Activated naive CD4-positive, alpha-beta T cell treated with anti-CD3 and anti-CD28 coated beads, Interleukin-2, amount 50 U/mL, for 24 hours (primary cell): ENCODE measurements around the gene TMEM61.
"Not testable (repeated sequence)": the region's sequence is repeated elsewhere in the genome, so short reads cannot be mapped to it uniquely, and the experiment has no call there.

Source experiments
- H3K27ac Mint-ChIP-seq: one replicate; pipeline ENCODE4 v1.8.0; 2021; ENCODE audit warnings: mild to moderate bottlenecking, mixed read lengths
- H3K27me3 Mint-ChIP-seq: one replicate; pipeline ENCODE4 v1.8.0; 2021; ENCODE audit warnings: mixed read lengths
- H3K36me3 Mint-ChIP-seq: one replicate; pipeline ENCODE4 v1.8.0; 2021; ENCODE audit warnings: mixed read lengths
- H3K4me1 Mint-ChIP-seq: one replicate; pipeline ENCODE4 v1.8.0; 2021; ENCODE audit warnings: mixed read lengths
- H3K4me3 Mint-ChIP-seq: one replicate; pipeline ENCODE4 v1.8.0; 2021; ENCODE audit warnings: mild to moderate bottlenecking, mixed read lengths
- H3K9me3 Mint-ChIP-seq: one replicate; pipeline ENCODE4 v1.8.0; 2021; ENCODE audit warnings: mixed read lengths

TMEM61 gene

GRCh38 chr1:55031098-55031497 is 50.7 kb downstream of the TMEM61 start:
- H3K27ac Mint-ChIP-seq, H3K4me1 Mint-ChIP-seq, H3K36me3 Mint-ChIP-seq, H3K4me3 Mint-ChIP-seq, H3K9me3 Mint-ChIP-seq: not testable (repeated sequence)
- H3K27me3 Mint-ChIP-seq, result peaks cover 11% of the 10 kb centered on the region

DNA sequence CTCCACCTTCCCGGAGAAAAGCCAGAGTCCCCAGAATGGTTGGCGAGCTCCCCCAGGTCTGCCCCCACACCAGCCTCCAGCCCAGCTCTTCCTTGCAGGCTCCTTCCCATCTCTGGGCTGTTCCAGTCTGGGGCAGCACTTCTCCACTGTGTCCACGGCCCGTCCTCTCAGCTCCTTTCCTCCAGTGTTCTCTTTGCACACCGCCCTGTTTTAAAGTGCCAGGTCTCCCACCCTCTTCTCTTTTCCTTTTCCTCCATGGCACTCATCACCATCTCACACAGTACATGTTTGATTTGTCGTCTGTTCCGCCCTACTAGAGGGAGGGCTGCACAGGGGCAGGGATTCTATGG is 52.8 kb downstream of the TMEM61 start:
- Mint-ChIP-seq H3K36me3 (no peaks in the 10 kb centered on the region), H3K4me3 (no peak overlapping the region), H3K4me1 (no peaks in the 10 kb centered on the region), H3K27me3 (peaks cover 18% of the 10 kb centered on the region), H3K9me3 (no peaks in the 10 kb centered on the region), H3K27ac (no peak overlapping the region)

DNA sequence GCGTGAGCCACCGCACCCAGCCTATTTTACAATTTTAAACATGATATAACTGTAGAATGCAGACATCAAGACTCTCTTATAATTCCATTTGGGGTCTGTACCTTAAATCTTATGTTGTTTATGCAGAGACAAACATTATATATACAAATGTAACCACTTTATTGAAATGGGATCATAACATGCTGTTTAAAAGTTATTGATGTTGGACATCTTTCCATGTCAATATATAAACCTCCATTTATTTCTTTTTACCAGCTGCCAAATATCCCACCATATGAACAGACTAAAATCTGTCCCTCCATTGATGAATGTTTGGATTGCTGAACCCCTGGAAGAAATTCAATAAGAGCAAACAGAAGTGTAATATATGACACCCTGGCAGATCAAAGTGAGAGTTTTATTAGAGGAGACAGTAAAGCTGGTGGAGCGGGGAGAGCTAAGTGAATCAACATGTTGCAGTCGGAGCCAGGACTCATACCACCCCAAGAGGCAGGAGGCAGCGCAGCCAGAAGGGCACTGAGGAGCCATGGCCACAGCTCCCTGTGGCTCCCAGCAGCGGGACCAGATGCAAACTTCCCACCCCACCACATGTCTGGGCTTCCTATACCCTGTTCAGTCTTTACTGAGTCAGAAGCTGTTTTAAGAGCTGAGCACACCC is 54.2 kb downstream of the TMEM61 start:
- Mint-ChIP-seq H3K36me3 (no peaks in the 10 kb centered on the region), H3K9me3 (no peaks in the 10 kb centered on the region), H3K4me1 (peaks cover 4% of the 10 kb centered on the region), H3K27me3 (peaks cover 26% of the 10 kb centered on the region), H3K4me3 (no peak overlapping the region), H3K27ac (no peak overlapping the region)

DNA sequence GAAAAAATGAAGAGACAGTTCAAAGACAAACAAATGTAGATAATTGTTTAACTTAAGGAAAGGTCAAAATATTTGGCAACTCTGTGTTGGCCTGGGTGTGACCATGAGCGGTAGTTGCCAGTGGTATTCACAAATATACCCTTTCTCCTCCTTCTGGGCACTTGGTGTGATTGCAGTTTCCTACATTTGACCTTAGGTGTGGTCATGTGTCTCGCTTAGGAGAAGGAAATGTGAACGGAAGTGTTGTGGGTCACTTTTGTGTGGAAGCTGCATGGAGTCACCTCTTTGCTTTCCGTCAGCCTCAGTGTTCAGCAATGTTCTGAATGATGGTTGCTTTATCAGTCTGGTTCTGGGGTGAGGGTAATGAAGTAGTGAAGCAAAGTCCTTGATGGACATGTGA is 55.5 kb downstream of the TMEM61 start:
- Mint-ChIP-seq H3K36me3 (no peaks in the 10 kb centered on the region), H3K9me3 (no peaks in the 10 kb centered on the region), H3K4me3 (no peak overlapping the region), H3K27me3 (peaks cover 32% of the 10 kb centered on the region), H3K4me1 (peaks cover 4% of the 10 kb centered on the region), H3K27ac (no peak overlapping the region)

DNA sequence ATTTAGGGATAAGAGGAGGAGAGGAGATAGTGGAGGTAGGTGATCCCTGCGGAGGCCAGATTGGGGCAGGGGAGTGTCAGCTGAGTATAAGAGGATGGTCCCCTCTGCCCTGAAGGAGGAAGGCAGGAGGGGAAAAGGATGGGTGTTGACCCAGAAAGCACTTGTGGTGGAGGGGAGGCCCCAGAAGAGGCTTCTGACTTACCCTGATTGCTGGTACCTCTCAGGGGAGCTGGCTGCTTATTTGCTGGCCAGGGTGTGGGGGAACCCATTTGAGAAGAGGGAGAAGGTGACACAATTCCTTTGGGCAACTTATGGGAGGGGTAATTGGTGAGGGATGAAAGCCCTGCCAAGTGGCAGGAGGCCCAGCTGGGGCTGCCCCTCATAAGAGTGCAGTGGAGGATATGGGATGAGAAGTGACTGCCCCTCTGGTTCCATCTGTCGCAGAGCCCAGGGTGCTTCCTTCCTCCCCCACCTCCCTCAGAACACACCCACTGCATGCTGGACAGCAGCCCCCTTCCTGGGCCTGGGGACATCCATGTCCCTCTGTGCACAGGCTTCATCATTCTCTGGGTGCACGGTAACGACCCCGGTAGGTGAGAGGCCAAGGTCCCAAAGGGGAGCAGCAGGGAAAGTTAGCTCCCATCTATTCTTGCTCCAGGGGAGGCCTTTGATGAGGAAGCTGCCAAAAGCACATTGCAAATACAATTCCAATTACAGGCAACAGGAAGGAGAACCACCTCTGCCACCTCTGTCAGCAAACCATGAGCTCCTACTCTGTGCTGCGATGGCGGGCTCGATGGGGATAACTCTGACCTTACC is 57.5 kb downstream of the TMEM61 start:
- no peaks in the 10 kb centered on the region for H3K9me3 Mint-ChIP-seq
- H3K36me3 Mint-ChIP-seq, result no peaks in the 10 kb centered on the region
- H3K4me3 Mint-ChIP-seq, result no peak overlapping the region
- peaks cover 40% of the 10 kb centered on the region for H3K27me3 Mint-ChIP-seq
- H3K27ac Mint-ChIP-seq, result no peak overlapping the region
- peaks cover 4% of the 10 kb centered on the region for H3K4me1 Mint-ChIP-seq

DNA sequence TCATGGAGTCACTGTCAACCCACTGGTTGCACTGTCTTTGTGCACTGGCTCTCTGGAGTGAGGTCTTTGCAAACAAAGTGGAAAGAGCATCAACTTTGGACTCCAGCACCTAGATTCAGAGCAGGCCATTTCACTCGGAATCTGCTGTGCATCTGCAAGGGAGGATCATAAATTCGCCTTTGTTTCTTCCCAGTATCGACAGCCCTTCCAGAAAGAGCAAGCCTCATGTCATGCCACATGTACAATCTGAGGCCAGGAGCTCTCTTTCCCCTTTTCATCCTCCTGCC is 58.1 kb downstream of the TMEM61 start:
- no peak overlapping the region for H3K4me3 Mint-ChIP-seq

DNA sequence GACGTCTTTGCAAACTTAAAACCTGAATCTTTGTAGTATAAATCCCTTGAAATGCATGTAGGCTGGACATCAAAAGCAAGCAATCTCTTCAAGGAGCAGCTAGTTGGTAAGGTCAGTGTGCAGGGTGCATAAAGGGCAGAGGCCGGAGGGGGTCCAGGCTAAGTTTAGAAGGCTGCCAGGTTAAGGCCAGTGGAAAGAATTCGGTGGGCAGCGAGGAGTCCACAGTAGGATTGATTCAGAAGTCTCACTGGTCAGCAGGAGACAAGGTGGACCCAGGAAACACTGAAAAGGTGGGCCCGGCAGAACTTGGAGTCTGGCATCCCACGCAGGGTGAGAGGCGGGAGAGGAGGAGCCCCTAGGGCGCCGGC is 58.5 kb downstream of the TMEM61 start:
- Mint-ChIP-seq H3K4me1 (peaks cover 4% of the 10 kb centered on the region), H3K27me3 (peaks cover 37% of the 10 kb centered on the region), H3K36me3 (no peaks in the 10 kb centered on the region), H3K4me3 (no peak overlapping the region), H3K9me3 (no peaks in the 10 kb centered on the region), H3K27ac (no peak overlapping the region)

More for the DNA sequence above, 58.1 kb downstream of the TMEM61 start:
- Mint-ChIP-seq H3K4me1 (peaks cover 4% of the 10 kb centered on the region), H3K36me3 (no peaks in the 10 kb centered on the region), H3K27ac (no peak overlapping the region), H3K27me3 (peaks cover 38% of the 10 kb centered on the region), H3K9me3 (no peaks in the 10 kb centered on the region)

DNA sequence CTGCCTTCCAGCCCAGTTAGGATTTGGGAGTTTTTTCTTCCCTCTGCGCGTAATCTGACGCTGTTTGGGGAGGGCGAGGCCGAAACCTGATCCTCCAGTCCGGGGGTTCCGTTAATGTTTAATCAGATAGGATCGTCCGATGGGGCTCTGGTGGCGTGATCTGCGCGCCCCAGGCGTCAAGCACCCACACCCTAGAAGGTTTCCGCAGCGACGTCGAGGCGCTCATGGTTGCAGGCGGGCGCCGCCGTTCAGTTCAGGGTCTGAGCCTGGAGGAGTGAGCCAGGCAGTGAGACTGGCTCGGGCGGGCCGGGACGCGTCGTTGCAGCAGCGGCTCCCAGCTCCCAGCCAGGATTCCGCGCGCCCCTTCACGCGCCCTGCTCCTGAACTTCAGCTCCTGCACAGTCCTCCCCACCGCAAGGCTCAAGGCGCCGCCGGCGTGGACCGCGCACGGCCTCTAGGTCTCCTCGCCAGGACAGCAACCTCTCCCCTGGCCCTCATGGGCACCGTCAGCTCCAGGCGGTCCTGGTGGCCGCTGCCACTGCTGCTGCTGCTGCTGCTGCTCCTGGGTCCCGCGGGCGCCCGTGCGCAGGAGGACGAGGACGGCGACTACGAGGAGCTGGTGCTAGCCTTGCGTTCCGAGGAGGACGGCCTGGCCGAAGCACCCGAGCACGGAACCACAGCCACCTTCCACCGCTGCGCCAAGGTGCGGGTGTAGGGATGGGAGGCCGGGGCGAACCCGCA is 59.1 kb downstream of the TMEM61 start, which contains the start of gene PCSK9:
TSS of gene PCSK9 (plus strand) at position 207 of the 741 bp plus-strand sequence. CDS start at position 497, 290 bp downstream.
- no peak within 1 kb of the TSS for H3K4me3 Mint-ChIP-seq
- peaks cover 37% of the 10 kb centered on the region for H3K27me3 Mint-ChIP-seq
- H3K9me3 Mint-ChIP-seq, result no peaks in the 10 kb centered on the region
- H3K27ac Mint-ChIP-seq, result no peak within 1 kb of the TSS
- no peaks in the 10 kb centered on the region for H3K36me3 Mint-ChIP-seq
- peaks cover 4% of the 10 kb centered on the region for H3K4me1 Mint-ChIP-seq

GRCh38 chr1:55040083-55040932 is 59.9 kb downstream of the TMEM61 start:
- H3K27me3 Mint-ChIP-seq, result peaks cover 35% of the 10 kb centered on the region
- no peaks in the 10 kb centered on the region for H3K36me3 Mint-ChIP-seq

DNA sequence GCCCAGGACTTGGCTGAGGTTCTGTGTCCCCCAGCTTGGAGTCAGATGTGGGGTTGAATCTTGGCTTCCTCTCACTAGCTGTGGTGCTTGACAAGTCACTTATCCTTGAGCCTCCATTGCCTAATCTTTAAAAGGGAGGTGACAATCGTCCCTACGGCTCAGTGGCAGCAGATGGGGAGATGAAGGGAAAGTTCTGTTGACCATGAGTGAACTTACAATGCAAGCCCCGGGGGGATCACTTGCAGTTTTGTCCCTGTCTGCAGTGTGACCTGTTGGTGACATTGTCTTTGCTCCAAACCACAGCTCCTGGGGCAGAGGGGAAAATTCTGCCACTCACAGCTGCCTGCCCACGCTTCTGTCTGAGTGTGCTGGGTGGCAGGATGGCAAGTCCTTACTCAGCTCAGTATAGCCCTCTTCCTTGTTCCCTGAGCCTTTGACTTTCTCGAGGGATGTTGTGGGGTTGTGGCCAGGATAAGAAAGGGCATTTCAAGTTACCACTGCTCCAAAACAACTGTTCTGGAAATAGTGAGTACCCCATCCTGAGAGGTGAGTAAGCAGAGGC is 60.6 kb downstream of the TMEM61 start:
- no peaks in the 10 kb centered on the region for H3K36me3 Mint-ChIP-seq
- no peaks in the 10 kb centered on the region for H3K9me3 Mint-ChIP-seq
- H3K4me3 Mint-ChIP-seq, result no peak overlapping the region
- H3K4me1 Mint-ChIP-seq, result peaks cover 4% of the 10 kb centered on the region
- peaks cover 29% of the 10 kb centered on the region for H3K27me3 Mint-ChIP-seq
- no peak overlapping the region for H3K27ac Mint-ChIP-seq

More at GRCh38 chr1:55040083-55040932, 59.9 kb downstream of the TMEM61 start:
- H3K4me1 Mint-ChIP-seq, result peaks cover 4% of the 10 kb centered on the region
- no peaks in the 10 kb centered on the region for H3K9me3 Mint-ChIP-seq
- H3K27ac Mint-ChIP-seq, result no peak overlapping the region
- H3K4me3 Mint-ChIP-seq, result no peak overlapping the region

DNA sequence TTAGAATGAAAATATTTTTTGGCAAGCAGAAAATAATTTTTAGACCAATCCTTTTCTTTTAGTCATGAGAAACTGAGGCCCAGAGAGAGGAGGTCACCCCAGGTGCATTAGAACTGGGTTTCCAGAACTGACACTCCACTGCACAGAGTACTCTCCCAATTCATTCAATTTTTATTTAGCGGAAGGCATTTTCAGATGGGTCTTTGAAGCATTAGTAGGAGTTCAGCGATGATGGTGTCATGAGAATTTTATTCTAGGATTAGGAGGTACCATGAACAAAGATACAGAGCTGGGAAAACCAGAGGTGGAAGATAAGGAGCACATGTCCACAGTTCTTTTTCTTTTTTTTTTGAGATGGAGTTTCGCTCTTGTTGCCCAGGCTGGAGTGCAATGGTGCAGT is 61.2 kb downstream of the TMEM61 start:
- H3K4me3 Mint-ChIP-seq, result no peak overlapping the region
- peaks cover 4% of the 10 kb centered on the region for H3K4me1 Mint-ChIP-seq
- H3K9me3 Mint-ChIP-seq, result no peaks in the 10 kb centered on the region
- H3K27me3 Mint-ChIP-seq, result peaks cover 29% of the 10 kb centered on the region
- no peaks in the 10 kb centered on the region for H3K36me3 Mint-ChIP-seq
- H3K27ac Mint-ChIP-seq, result no peak overlapping the region
